ENCODE measurements around the gene DNAJC17.
A peak's percentile ranks its signal among the peaks of the same experiment; 100 is the strongest.

Gene DNAJC17

DNA sequence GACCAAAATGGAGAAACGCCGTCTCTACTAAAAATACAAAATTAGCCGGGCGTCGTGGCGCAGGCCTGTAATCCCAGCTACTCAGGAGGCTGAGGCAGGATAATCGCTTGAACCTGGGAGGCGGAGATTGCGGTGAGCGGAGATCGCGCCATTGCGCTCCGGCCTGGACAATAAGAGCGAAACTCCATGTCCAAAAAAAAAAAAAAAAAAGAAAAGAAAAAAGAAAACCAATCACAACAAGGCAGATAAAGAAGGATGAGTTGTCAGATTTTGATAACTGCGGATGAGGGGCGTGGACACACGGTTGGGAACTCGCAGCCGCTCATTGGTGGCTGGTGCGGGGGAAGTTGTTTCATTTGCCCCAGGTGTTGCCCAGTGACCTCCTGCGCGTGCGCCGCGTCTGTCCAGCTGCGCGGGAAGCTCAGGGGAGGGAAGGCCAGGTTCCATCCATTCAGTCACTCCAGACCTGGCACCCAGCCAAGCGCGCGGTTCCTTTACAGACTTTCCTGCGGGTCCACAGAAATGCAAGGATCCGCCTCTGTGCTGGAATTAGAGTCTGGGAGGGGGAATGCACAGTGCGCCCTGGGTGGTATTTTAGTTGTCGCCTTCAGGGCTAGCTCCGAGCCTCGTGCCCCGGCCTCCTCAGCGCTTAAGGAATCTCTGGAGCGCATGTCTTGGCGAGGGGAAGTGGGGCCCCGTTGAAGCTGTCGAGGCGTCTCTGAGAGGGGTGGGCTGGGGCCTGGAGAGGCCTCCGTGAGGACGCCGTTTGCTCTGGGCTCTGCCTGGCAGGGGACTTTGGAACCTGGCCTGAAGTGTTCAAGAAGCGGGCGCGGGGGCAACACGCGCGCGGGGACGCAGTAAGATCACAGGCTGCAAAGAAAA is 44.1 kb downstream of the DNAJC17 start:
- Histone ChIP-seq H3K27me3 (ENCODE audit: insufficient read depth, low read depth, severe bottlenecking) (no peaks in the 10 kb centered on the region), H3K36me3 (peaks cover 15% of the 10 kb centered on the region), H3K4me3 (ENCODE audit: low read depth, low read length) (peak overlapping the region; percentile 68), H3K27ac (peak overlapping the region; percentile 87), H3K9me3 (ENCODE audit: severe bottlenecking) (no peaks in the 10 kb centered on the region)
- TF ChIP-seq CTCF (IDR thresholded peaks at IDR 0.05; ENCODE audit: low read depth, low read length): no peak
- DNase-seq: peak; percentile 71

GRCh38 chr15:40759961-40760360 is 47.3 kb downstream of the DNAJC17 start:
- Histone ChIP-seq H3K4me3 (ENCODE audit: low read depth, low read length) (no peak overlapping the region), H3K36me3 (no peaks in the 10 kb centered on the region; the same call in 1 of the 2 replicates), H3K9me3 (ENCODE audit: severe bottlenecking) (no peaks in the 10 kb centered on the region), H3K27me3 (ENCODE audit: insufficient read depth, low read depth, severe bottlenecking) (no peaks in the 10 kb centered on the region), H3K27ac (no peak overlapping the region)
- DNase-seq: no peak
- no peak for TF ChIP-seq CTCF (IDR thresholded peaks at IDR 0.05; ENCODE audit: low read depth, low read length)

- no peak for DNase-seq
- H3K27ac ChIP-seq: peak overlapping the region; percentile 30
- TF ChIP-seq CTCF (IDR thresholded peaks at IDR 0.05; ENCODE audit: low read depth, low read length): no peak
- H3K36me3 ChIP-seq: peaks cover 14% of the 10 kb centered on the region
- H3K9me3 ChIP-seq (ENCODE audit: severe bottlenecking): no peaks in the 10 kb centered on the region
- no peaks in the 10 kb centered on the region for H3K27me3 ChIP-seq (ENCODE audit: insufficient read depth, low read depth, severe bottlenecking)
- no peak overlapping the region for H3K4me3 ChIP-seq (ENCODE audit: low read depth, low read length)
Observed at GRCh38 chr15:40756938-40757337, 50.3 kb downstream of the DNAJC17 start.

- Histone ChIP-seq H3K27ac (peak overlapping the region; percentile 96), H3K4me3 (ENCODE audit: low read depth, low read length) (peak overlapping the region; percentile 91), H3K9me3 (ENCODE audit: severe bottlenecking) (no peaks in the 10 kb centered on the region), H3K27me3 (ENCODE audit: insufficient read depth, low read depth, severe bottlenecking) (no peaks in the 10 kb centered on the region), H3K36me3 (peaks cover 25% of the 10 kb centered on the region)
- no peak for DNase-seq
- no peak for TF ChIP-seq CTCF (IDR thresholded peaks at IDR 0.05; ENCODE audit: low read depth, low read length)
Observed at GRCh38 chr15:40755812-40756208, 51.5 kb downstream of the DNAJC17 start.

- TF ChIP-seq CTCF (IDR thresholded peaks at IDR 0.05; ENCODE audit: low read depth, low read length): no peak
- Histone ChIP-seq H3K9me3 (ENCODE audit: severe bottlenecking) (no peaks in the 10 kb centered on the region), H3K36me3 (peaks cover 29% of the 10 kb centered on the region), H3K27me3 (ENCODE audit: insufficient read depth, low read depth, severe bottlenecking) (no peaks in the 10 kb centered on the region), H3K27ac (peak within 1 kb of the TSS; percentile 96), H3K4me3 (ENCODE audit: low read depth, low read length) (peak within 1 kb of the TSS; percentile 91)
- peak; percentile 92 for DNase-seq
Observed at GRCh38 chr15:40754883-40755811, 52.1 kb downstream of the DNAJC17 start, which contains the start of gene RMDN3. Gene RMDN3 (minus strand): TSS chr15:40755254. CDS start chr15:40754783, 471 bp downstream.
